Colonic mucosa (tissue), 4 donors: Measurements from ENCODE around the gene GRM7. TPM values are rescaled to one million over a fixed set of nuclear protein-coding genes. Genes with fewer than 3 reads are reported as not detected.

Source experiments
- DNase-seq: peaks from one replicate; pipeline ENCODE4 v3.0.0-alpha.2; 2020
- H3K27ac ChIP-seq: fragments of 200-600 bp; one replicate; pipeline ENCODE4 v1.8.0; 2021
- H3K27me3 ChIP-seq: fragments of 200-600 bp; one replicate; pipeline ENCODE4 v1.8.0; 2021
- H3K36me3 ChIP-seq: fragments of 200-600 bp; one replicate; pipeline ENCODE4 v1.8.0; 2021
- H3K4me1 ChIP-seq: fragments of 200-600 bp; one replicate; pipeline ENCODE4 v1.8.0; 2021; ENCODE audit warnings: mild to moderate bottlenecking
- H3K4me3 ChIP-seq: fragments of 200-600 bp; one replicate; pipeline ENCODE4 v1.8.0; 2021
- H3K9ac ChIP-seq, 2 donors: one replicate each; pipeline ENCODE4 v1.7.0; 2013; ENCODE audit warnings: control low read depth in 2 of 2, low read depth in 2 of 2, low read length in 2 of 2
- H3K9me3 ChIP-seq: fragments of 200-600 bp; one replicate; pipeline ENCODE4 v1.8.0; 2021
- intact Hi-C: fragments of 100-400 bp; cut with DNase I; formaldehyde crosslinking; loops from one replicate; pipeline ENCODE4 v1.14.1; 2022
- total RNA-seq, 2 donors: library from RNA; stranded (reverse); fragmentation: NEBNext Ultra II Directional in 1 of 2; extraction: Animal tissue kit (Norgen Biotek cat#: 25700) in 1 of 2; gene quantifications; one replicate each; pipeline ENCODE4 v1.2.1, GENCODE V29; 2021
- TF ChIP-seq, protein P1 (sequence below): fragments of 200-600 bp; IDR thresholded peaks from one replicate; pipeline ENCODE4 v1.8.0; 2022; ENCODE audit warnings: antibody characterized with exemption, mild to moderate bottlenecking
- donor health status: healthy.
- donor health status: DM: no; HTN: no; CAD: no.
- donor health status: DM: no; HTN: no; CAD: no.

Gene GRM7
- total RNA-seq, 2 donors from 2014 or later, result 0.15 to 0.66 TPM

DNA sequence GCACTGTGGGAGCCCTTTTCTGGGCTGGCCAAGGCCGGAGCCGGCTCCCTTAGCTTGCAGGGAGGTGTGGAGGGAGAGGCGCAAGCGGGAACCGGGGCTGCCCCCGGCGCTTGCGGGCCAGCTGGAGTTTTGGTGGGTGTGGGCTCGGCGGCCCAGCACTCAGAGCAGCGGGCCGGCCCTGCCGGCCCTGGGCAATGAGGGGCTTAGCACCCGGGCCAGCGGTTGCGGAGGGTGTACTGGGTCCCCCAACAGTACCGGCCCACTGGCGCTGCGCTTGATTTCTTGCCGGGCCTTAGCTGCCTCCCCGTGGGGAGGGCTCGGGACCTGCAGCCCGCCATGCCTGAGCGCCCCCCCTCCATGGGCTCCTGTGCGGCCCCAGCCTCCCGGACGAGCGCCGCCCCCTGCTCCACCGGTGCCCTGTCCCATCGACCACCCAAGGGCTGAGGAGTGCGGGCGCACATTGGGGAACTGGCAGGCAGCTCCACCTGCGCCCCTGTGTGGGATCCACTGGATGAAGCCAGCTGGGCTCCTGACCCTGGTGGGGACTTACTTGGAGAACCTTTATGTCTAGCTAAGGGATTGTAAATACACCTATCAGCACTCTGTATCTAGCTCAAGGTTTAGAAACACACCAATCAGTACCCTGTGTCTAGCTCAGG, 707.7 kb downstream of the GRM7 start:
- no peak for DNase-seq
- intact Hi-C loops, result no loop called here
- H3K9me3 ChIP-seq, result no peaks in the 10 kb centered on the region

DNA sequence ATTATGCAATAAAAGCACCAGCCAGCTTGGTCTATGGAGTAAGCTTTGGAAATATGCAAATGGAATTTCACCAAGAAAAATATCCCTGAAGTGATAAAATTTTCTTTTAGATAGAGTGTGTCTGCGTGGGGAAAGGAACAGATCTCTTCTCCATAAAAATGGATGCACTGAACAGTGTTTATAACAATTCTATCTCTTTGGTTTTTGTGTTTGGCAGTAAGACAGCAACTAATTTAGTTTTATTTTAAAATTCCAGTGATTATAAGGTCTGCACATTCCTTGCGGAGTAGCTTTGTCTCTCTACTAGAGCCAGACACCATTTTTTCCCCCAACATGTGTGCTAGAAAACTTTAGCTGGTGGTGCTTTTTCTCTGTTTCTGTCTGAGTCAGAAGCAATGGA, 712.4 kb downstream of the GRM7 start:
- H3K9me3 ChIP-seq, result no peaks in the 10 kb centered on the region
- no peak overlapping the region for H3K4me3 ChIP-seq
- no peak overlapping the region for H3K9ac ChIP-seq
- no peaks in the 10 kb centered on the region for H3K36me3 ChIP-seq
- no peak overlapping the region for H3K27ac ChIP-seq
- H3K4me1 ChIP-seq, result no peaks in the 10 kb centered on the region
- TF ChIP-seq, protein P1, sequence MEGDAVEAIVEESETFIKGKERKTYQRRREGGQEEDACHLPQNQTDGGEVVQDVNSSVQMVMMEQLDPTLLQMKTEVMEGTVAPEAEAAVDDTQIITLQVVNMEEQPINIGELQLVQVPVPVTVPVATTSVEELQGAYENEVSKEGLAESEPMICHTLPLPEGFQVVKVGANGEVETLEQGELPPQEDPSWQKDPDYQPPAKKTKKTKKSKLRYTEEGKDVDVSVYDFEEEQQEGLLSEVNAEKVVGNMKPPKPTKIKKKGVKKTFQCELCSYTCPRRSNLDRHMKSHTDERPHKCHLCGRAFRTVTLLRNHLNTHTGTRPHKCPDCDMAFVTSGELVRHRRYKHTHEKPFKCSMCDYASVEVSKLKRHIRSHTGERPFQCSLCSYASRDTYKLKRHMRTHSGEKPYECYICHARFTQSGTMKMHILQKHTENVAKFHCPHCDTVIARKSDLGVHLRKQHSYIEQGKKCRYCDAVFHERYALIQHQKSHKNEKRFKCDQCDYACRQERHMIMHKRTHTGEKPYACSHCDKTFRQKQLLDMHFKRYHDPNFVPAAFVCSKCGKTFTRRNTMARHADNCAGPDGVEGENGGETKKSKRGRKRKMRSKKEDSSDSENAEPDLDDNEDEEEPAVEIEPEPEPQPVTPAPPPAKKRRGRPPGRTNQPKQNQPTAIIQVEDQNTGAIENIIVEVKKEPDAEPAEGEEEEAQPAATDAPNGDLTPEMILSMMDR, result no peak
- H3K27me3 ChIP-seq, result no peaks in the 10 kb centered on the region
- DNase-seq, result no peak
- intact Hi-C loops, result no loop called here

More for the DNA sequence above, 707.7 kb downstream of the GRM7 start:
- Histone ChIP-seq H3K4me3 (no peak overlapping the region), H3K9ac (no peak overlapping the region), H3K36me3 (no peaks in the 10 kb centered on the region), H3K4me1 (no peaks in the 10 kb centered on the region), H3K27ac (no peak overlapping the region), H3K27me3 (no peaks in the 10 kb centered on the region)
- TF ChIP-seq, protein P1, result no peak

DNA sequence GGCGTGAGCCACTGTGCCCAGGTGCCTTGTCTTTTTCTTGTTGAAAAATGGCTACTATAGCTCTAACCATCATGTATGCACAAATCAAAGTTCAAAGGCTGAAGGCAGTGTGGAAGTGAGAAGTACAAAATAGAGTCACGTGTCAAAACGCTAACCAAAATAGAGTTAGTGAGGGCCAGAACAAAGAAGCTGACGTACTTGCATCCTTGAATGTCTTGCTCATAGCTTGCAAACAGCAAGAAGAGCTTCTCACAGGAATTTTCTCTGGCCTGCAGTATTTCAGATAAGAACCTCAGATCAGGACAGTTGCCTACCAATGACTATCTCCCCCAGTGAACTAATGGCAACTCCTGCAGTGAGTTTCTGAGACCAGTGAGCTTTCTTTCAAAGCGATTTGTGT, 713.5 kb downstream of the GRM7 start:
- no peak for DNase-seq
- Histone ChIP-seq H3K9me3 (no peaks in the 10 kb centered on the region), H3K4me3 (no peak overlapping the region), H3K4me1 (no peaks in the 10 kb centered on the region), H3K36me3 (no peaks in the 10 kb centered on the region), H3K9ac (no peak overlapping the region), H3K27ac (no peak overlapping the region), H3K27me3 (no peaks in the 10 kb centered on the region)
- TF ChIP-seq, protein P1, result no peak
- intact Hi-C loops, result no loop called here

DNA sequence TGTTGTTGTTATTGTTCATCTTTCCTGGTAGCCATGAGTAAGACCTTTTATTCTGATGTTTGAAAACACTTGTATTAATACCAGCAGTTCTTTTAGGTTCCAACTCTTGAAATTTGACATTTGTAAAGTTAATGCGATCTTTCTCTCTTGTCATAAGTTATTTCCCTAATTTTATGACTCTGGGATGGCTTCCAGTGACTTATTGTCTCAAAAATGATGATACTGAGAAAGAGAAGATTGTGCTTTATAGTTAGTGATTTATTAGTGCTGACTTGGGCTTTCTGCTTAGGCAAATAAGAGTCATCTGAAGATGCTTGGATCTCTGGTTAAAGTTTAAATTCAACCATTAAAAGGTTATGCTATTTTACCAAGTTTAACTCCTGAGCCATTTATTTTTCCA, 715.2 kb downstream of the GRM7 start:
- intact Hi-C loops, result no loop called here
- Histone ChIP-seq H3K9me3 (no peaks in the 10 kb centered on the region), H3K4me1 (no peaks in the 10 kb centered on the region), H3K36me3 (no peaks in the 10 kb centered on the region), H3K9ac (no peak overlapping the region), H3K27me3 (no peaks in the 10 kb centered on the region), H3K4me3 (no peak overlapping the region), H3K27ac (no peak overlapping the region)
- TF ChIP-seq, protein P1, result no peak
- DNase-seq, result no peak

DNA sequence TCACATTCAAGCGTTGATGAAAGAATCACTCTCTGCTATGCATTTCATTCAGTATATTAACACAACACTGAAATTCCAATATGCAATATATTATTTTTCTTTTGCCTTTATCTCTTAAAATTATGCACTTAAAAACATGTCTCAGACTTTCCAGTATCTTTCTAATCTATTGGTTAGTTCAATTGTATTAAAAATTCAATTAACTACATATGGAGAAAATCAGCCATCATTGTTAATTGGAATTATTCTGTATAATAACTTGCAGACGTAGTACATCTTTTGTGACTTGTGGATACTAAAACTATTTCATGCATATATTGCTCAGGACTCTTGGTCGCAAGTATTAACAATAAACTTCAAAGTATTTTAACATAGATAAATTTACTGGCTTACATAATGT, 715.6 kb downstream of the GRM7 start:
- Histone ChIP-seq H3K27me3 (no peaks in the 10 kb centered on the region), H3K9me3 (no peaks in the 10 kb centered on the region), H3K36me3 (no peaks in the 10 kb centered on the region), H3K27ac (no peak overlapping the region), H3K4me3 (no peak overlapping the region), H3K9ac (no peak overlapping the region), H3K4me1 (no peaks in the 10 kb centered on the region)
- no peak for DNase-seq
- intact Hi-C loops, result no loop called here
- TF ChIP-seq, protein P1, result no peak
